Occipital lobe (tissue), 2 donors: ENCODE measurements around the gene PDE6A. TPM values are rescaled to one million over a fixed set of nuclear protein-coding genes. Genes with fewer than 3 reads are reported as not detected.

Experiments
- DNase-seq: peaks from one replicate; lab custom pipeline; 2025; lab: John Stamatoyannopoulos, UW
- total RNA-seq: library from RNA; depleted of rRNA; stranded (reverse); fragments of >200 nt; gene quantifications from one replicate; pipeline ENCODE4 v1.2.3, GENCODE V29; 2014

Gene PDE6A
- total RNA-seq, result not detected

- no peak for DNase-seq
Observed at GRCh38 chr5:149944666-149945065, at the start of gene PDE6A. TSS of gene PDE6A (minus strand) at chr5:149944793. CDS start at chr5:149944673, 120 bp downstream.

- DNase-seq, result no peak
Observed at GRCh38 chr5:149993471-149993870, 48.9 kb upstream of the PDE6A start.

GRCh38 chr5:149990518-149991376 lies 46.2 kb upstream of the PDE6A start:
- DNase-seq, result no peak

GRCh38 chr5:149988126-149988525 lies 43.5 kb upstream of the PDE6A start:
- no peak for DNase-seq

GRCh38 chr5:149982505-149982904 lies 37.9 kb upstream of the PDE6A start:
- DNase-seq, result no peak

- DNase-seq, result no peak
Observed at GRCh38 chr5:149981206-149981605, 36.6 kb upstream of the PDE6A start.

- no peak for DNase-seq
Observed at GRCh38 chr5:149979896-149980295, 35.3 kb upstream of the PDE6A start.

GRCh38 chr5:149975409-149975808 lies 30.8 kb upstream of the PDE6A start:
- DNase-seq, result no peak

GRCh38 chr5:149969181-149969930 lies 24.8 kb upstream of the PDE6A start:
- no peak for DNase-seq

- DNase-seq, result no peak
Observed at GRCh38 chr5:149966946-149967345, 22.4 kb upstream of the PDE6A start.

- DNase-seq, result no peak
Observed at GRCh38 chr5:149963729-149964128, 19.1 kb upstream of the PDE6A start.

GRCh38 chr5:149962601-149963300 lies 18.2 kb upstream of the PDE6A start:
- no peak for DNase-seq

GRCh38 chr5:149961957-149962409 lies 17.4 kb upstream of the PDE6A start:
- DNase-seq, result no peak

- DNase-seq, result peak; percentile 9
Observed at GRCh38 chr5:149961186-149961685, 16.6 kb upstream of the PDE6A start.

GRCh38 chr5:149960272-149961185 lies 15.9 kb upstream of the PDE6A start, which contains the start of gene SLC26A2:
TSS of gene SLC26A2 (plus strand) at chr5:149960758. CDS start at chr5:149977653, 16,895 bp downstream.
- DNase-seq, result peak; percentile 99

GRCh38 chr5:149959406-149960236 lies 15.0 kb upstream of the PDE6A start:
- no peak for DNase-seq

- DNase-seq, result no peak
Observed at GRCh38 chr5:149957855-149958254, 13.3 kb upstream of the PDE6A start.

GRCh38 chr5:149956685-149957084 lies 12.1 kb upstream of the PDE6A start:
- DNase-seq, result no peak

- no peak for DNase-seq
Observed at GRCh38 chr5:149954798-149955197, 10.2 kb upstream of the PDE6A start.
